LNCaP clone FGC (cell line): ENCODE data around the gene SSU72.

Experiments used
- DNase-seq: peaks from one replicate; pipeline ENCODE4 v3.0.0-alpha.2; 2011; ENCODE audit warnings: low read depth
- H3K4me3 ChIP-seq: 2 replicates; pipeline ENCODE4 v1.5.1; 2011; ENCODE audit warnings: mild to moderate bottlenecking, low read depth, low read length, control low read depth
- CTCF ChIP-seq: IDR thresholded peaks from 2 replicates; pipeline ENCODE4 v1.5.1; 2012; ENCODE audit warnings: mild to moderate bottlenecking; ENCODE audit not compliant: control insufficient read depth, insufficient read depth; ENCODE audit errors: extremely low read depth

The SSU72 gene

GRCh38 chr1:1616045-1616790 lies 41.6 kb upstream of the SSU72 start:
- H3K4me3 ChIP-seq: peak overlapping the region; percentile 90
- DNase-seq: no peak
- TF ChIP-seq CTCF: no peak

GRCh38 chr1:1615256-1616044 lies 40.8 kb upstream of the SSU72 start, which contains the start of gene MIB2:
Gene MIB2, plus strand, starts transcription at chr1:1615500. Its CDS starts 7,953 bp downstream, at chr1:1623453.
- peak within 1 kb of the TSS; percentile 90 for H3K4me3 ChIP-seq

GRCh38 chr1:1614954-1615255 lies 40.2 kb upstream of the SSU72 start:
- H3K4me3 ChIP-seq: peak overlapping the region; percentile 90
- no peak for TF ChIP-seq CTCF
- DNase-seq: no peak

More at GRCh38 chr1:1615256-1616044, 40.8 kb upstream of the SSU72 start, which contains the start of gene MIB2:
- TF ChIP-seq CTCF: no peak
- DNase-seq: peak; percentile 92

GRCh38 chr1:1614204-1614953 lies 39.7 kb upstream of the SSU72 start:
- H3K4me3 ChIP-seq: peak overlapping the region; percentile 90
- DNase-seq: no peak
- no peak for TF ChIP-seq CTCF

DNA sequence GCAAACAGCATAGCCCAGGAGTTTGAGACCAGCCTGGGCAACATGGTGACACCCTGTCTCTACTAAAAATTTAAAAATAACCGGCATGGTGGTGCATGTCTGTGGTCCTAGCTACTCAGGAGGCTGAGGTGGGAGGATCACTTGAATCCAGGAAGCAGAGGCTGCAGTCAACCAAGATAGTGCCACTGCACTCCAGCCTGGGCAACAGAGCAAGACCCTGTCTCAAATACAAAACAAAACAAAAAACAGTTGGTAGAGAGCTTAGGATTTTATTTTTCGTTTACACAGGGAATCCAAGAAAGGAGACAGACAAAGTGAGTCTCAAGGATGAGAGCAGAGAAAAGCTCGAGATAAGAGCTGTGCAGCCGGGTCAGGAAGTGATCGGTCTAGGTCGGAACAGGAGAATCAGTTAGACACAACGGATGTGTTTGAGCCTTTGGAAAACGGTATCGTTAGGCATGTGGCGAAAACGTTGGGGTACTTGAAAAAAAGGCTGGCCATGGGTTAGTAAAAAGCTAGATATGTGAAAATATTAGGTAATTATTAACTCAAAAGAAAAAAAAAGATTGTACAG lies 38.9 kb upstream of the SSU72 start:
- DNase-seq: no peak
- peak overlapping the region; percentile 90 for H3K4me3 ChIP-seq
- TF ChIP-seq CTCF: no peak

DNA sequence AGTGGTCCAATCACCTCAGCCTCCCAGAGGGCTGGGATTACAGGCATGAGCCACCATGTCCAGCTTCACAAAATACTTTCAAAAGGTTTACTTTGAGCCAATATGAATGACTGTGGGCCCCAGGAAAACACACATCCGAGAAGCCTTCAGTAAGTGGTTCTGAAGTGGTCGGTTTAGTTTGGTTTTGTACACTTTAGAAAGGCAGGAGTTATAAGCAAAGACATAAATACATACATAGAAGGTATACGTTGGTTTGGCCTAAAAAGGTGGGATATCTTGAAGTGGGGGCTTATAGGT lies 37.4 kb upstream of the SSU72 start:
- H3K4me3 ChIP-seq: no peak overlapping the region
- TF ChIP-seq CTCF: no peak
- DNase-seq: no peak
